CD4-positive, alpha-beta T cell (primary cell): ENCODE results near the gene STX17. TPM values are rescaled to one million over a fixed set of nuclear protein-coding genes. Genes with fewer than 3 reads are reported as not detected.
A peak's percentile ranks its signal among the peaks of the same experiment; 100 is the strongest.

Source experiments
- ATAC-seq: fragments of 200-7000 bp; cut with Tn5 transposase; one replicate; pipeline ENCODE4 v1.10.0; 2022; ENCODE audit warnings: mild to moderate bottlenecking; ENCODE audit not compliant: poor library complexity
- CTCF ChIA-PET: fragments of 350-600 bp; sonication (Branson Sonifier 250); formaldehyde crosslinking; loops from one replicate; lab custom pipeline; 2021; ENCODE audit warnings: antibody characterized with exemption, inconsistent platforms; lab: Charles Lee
- POLR2A ChIA-PET: fragments of 350-600 bp; sonication (Branson Sonifier 250); formaldehyde crosslinking; loops from one replicate; lab custom pipeline; 2021; ENCODE audit warnings: antibody characterized with exemption, inconsistent platforms; lab: Charles Lee
- DNase-seq, 14 experiments: peaks; one replicate each; pipeline ENCODE4 v3.0.0-alpha.2; 2013 to 2020; ENCODE audit warnings: mixed read lengths in 2 of 14
- H3K27ac ChIP-seq, 2 donors: one replicate each; pipeline versions ENCODE4 v1.5.1 to v1.7.0; 2013; ENCODE audit warnings: low read length in 2 of 2, low read depth in 1 of 2, mild to moderate bottlenecking in 1 of 2
- H3K27me3 ChIP-seq, 2 experiments: 1 replicate in 1 of 2; 2 replicates in 1 of 2; pipeline versions ENCODE4 v1.6.1 to v1.7.0; 2013; ENCODE audit warnings: low read length in 2 of 2, control low read depth in 1 of 2, mild to moderate bottlenecking in 1 of 2, moderate library complexity in 1 of 2; ENCODE audit not compliant: insufficient read depth in 2 of 2, control insufficient read depth in 1 of 2
- H3K36me3 ChIP-seq: one replicate; pipeline ENCODE4 v1.6.1; 2013; ENCODE audit warnings: low read length, control low read depth; ENCODE audit not compliant: insufficient read depth
- H3K4me1 ChIP-seq: one replicate; pipeline ENCODE4 v1.6.1; 2013; ENCODE audit warnings: low read length, control low read depth; ENCODE audit not compliant: insufficient read depth
- H3K4me3 ChIP-seq: one replicate; pipeline ENCODE4 v1.5.1; 2013; ENCODE audit warnings: mild to moderate bottlenecking, low read length, moderate library complexity
- H3K9me3 ChIP-seq, 2 experiments: 1 replicate in 1 of 2; 2 replicates in 1 of 2; pipeline versions ENCODE4 v1.6.1 to v1.7.0; 2013; ENCODE audit warnings: low read length in 2 of 2, mild to moderate bottlenecking in 2 of 2, control low read depth in 1 of 2, moderate library complexity in 1 of 2; ENCODE audit not compliant: control insufficient read depth in 1 of 2, insufficient read depth in 1 of 2
- H3K27ac Mint-ChIP-seq: one replicate; pipeline ENCODE4 v1.8.0; 2020; ENCODE audit warnings: mixed read lengths
- H3K27me3 Mint-ChIP-seq: one replicate; pipeline ENCODE4 v1.8.0; 2021; ENCODE audit warnings: mixed read lengths
- H3K36me3 Mint-ChIP-seq: one replicate; pipeline ENCODE4 v1.8.0; 2021; ENCODE audit warnings: low read depth, mixed read lengths
- H3K4me1 Mint-ChIP-seq: one replicate; pipeline ENCODE4 v1.8.0; 2021; ENCODE audit warnings: low read depth, mixed read lengths
- H3K4me3 Mint-ChIP-seq: one replicate; pipeline ENCODE4 v1.8.0; 2020; ENCODE audit warnings: mild to moderate bottlenecking, mixed read lengths
- H3K9me3 Mint-ChIP-seq: one replicate; pipeline ENCODE4 v1.8.0; 2020; ENCODE audit warnings: mixed read lengths
- intact Hi-C, 2 experiments: fragments of 100-400 bp; cut with DNase I in 1 of 2; cut with micrococcal nuclease in 1 of 2; formaldehyde crosslinking; loops; one replicate each; pipeline versions ENCODE4 v1.15.1 to v1.9.0; 2023 to 2025; cut with DNase I, micrococcal nuclease
- total RNA-seq, 174 experiments: library from RNA in 2 of 174; stranded (reverse) in 2 of 174; gene quantifications; one replicate each; pipeline ENCODE4 v1.2.3 and lab custom pipeline; 2021 to 2026
- TF ChIP-seq, protein P1 (sequence below): fragments of 200-600 bp; IDR thresholded peaks from one replicate; pipeline ENCODE4 v1.8.0; 2022; ENCODE audit warnings: antibody characterized with exemption, mild to moderate bottlenecking

The STX17 gene
- total RNA-seq, 2 experiments from 2014 or later, result 29.3 to 31.3 TPM

DNA sequence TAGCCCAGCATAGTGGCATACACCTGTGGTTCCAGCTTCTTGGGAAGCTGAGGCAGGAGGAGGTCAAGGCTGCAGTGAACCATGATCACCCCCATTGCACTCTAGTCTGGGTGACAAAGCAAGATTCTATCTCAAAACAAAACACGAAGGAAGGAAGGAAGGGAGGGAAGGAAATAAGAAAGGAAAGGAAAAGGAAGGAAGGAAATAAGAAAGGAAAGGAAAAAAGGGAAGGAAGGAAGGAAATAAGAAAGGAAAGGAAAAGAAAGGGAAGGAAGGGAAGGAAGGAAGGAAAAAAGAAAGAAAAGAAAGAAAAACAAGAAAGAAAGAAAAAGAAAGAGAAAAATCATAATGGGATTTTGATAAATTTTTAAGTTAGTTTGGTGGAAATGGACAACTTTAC is 3.1 kb upstream of the STX17 start:
- Mint-ChIP-seq H3K4me1 (peaks cover 24% of the 10 kb centered on the region), H3K9me3 (no peaks in the 10 kb centered on the region), H3K4me3 (no peak overlapping the region), H3K27me3 (peaks cover 2% of the 10 kb centered on the region), H3K36me3 (peaks cover 6% of the 10 kb centered on the region), H3K27ac (no peak overlapping the region)
- no peak overlapping the region for H3K4me3 ChIP-seq
- no peak overlapping the region for H3K27ac ChIP-seq
- POLR2A ChIA-PET, result no interaction called here
- no peaks in the 10 kb centered on the region for H3K9me3 ChIP-seq
- CTCF ChIA-PET, result interaction anchor here (1.3 kb wide), 1 partner anchor 79 kb away, joined by 3 read pairs; no protein-coding TSS in a partner anchor
- H3K4me1 ChIP-seq, result peaks cover 11% of the 10 kb centered on the region
- intact Hi-C loops, result loop anchor here in 1 of 2 experiments (10.0 kb wide), 1 partner anchor 1099 kb away; the partner anchor contains the start of gene GALNT12
- H3K36me3 ChIP-seq, result no peaks in the 10 kb centered on the region
- DNase-seq, result no peak
- ATAC-seq, result no peak
- H3K27me3 ChIP-seq, result no peaks in the 10 kb centered on the region
- TF ChIP-seq, protein P1, sequence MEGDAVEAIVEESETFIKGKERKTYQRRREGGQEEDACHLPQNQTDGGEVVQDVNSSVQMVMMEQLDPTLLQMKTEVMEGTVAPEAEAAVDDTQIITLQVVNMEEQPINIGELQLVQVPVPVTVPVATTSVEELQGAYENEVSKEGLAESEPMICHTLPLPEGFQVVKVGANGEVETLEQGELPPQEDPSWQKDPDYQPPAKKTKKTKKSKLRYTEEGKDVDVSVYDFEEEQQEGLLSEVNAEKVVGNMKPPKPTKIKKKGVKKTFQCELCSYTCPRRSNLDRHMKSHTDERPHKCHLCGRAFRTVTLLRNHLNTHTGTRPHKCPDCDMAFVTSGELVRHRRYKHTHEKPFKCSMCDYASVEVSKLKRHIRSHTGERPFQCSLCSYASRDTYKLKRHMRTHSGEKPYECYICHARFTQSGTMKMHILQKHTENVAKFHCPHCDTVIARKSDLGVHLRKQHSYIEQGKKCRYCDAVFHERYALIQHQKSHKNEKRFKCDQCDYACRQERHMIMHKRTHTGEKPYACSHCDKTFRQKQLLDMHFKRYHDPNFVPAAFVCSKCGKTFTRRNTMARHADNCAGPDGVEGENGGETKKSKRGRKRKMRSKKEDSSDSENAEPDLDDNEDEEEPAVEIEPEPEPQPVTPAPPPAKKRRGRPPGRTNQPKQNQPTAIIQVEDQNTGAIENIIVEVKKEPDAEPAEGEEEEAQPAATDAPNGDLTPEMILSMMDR, result no peak

DNA sequence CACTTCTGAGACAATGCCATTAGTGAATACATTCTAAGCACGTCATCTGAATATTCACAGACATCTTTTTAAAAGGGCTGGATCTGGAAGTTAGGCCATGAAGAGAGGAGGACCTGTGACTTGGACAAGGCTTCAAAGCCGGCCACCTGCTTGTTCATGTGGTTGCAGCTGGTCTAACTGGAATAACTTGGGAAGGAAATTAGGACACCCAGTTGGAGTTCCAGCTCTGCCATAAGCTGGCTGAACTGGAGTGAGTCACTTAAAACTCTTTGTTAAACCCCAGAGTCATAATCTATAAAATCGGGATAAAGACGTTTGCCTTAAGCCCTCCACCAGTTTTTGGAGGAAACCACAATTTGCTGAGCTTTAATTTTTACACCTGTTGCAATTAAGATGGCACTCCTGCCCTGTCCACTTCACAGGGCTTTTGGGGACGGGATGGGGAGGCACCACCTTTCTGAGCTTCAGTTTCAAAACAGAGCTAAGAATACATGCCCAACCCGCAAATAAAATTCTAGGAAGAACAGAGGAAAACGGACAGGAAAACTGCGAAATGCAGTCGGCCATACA is 536 bp upstream of the STX17 start:
- TF ChIP-seq, protein P1, result no peak
- Mint-ChIP-seq H3K27me3 (no peaks in the 10 kb centered on the region), H3K36me3 (peaks cover 11% of the 10 kb centered on the region), H3K4me3 (peak overlapping the region; percentile 90), H3K9me3 (no peaks in the 10 kb centered on the region), H3K27ac (peak overlapping the region; percentile 100), H3K4me1 (peaks cover 40% of the 10 kb centered on the region)
- Histone ChIP-seq H3K4me3 (peak overlapping the region; percentile 91), H3K27ac (no peak overlapping the region), H3K9me3 (no peaks in the 10 kb centered on the region), H3K4me1 (peaks cover 11% of the 10 kb centered on the region), H3K36me3 (no peaks in the 10 kb centered on the region), H3K27me3 (no peaks in the 10 kb centered on the region)
- DNase-seq, result peak in 1 of 14 experiments; percentile 12
- CTCF ChIA-PET, result interaction anchor here (0.7 to 2.1 kb wide), 6 partner anchors 12 to 86 kb away, joined by 4 to 7 read pairs (median 6); partner anchors contain the start of gene NR4A3
- no peak for ATAC-seq
- POLR2A ChIA-PET, result interaction anchor here (1.2 to 3.5 kb wide), 6 partner anchors 9 to 181 kb away, joined by 3 to 49 read pairs (median 6); partner anchors contain the start of gene NR4A3
- intact Hi-C loops, result loop anchor here (1.0 to 10.0 kb wide), 8 partner anchors 85 to 1491 kb away; partner anchors contain the start of genes ERP44 (in 2 of the 2), INVS (in 2 of the 2), ALG2 (in 1 of the 2) and GALNT12 (in 1 of the 2)

DNA sequence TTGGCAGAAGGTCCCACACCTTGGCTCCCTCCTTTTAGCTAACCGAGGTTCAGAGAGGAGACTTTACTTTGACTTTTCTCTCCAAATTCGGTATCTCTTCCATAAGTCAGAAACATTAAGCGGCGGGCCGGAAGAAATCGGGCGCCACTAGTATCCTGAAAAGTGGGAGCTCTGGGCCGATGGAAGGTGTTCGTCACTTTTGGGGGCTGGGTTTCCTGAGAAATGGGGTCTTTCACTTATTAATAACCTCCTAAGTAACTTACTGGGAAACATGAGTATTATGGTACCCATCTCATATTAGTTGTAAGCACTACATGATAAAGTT is 716 bp downstream of the STX17 start:
- Mint-ChIP-seq H3K36me3 (peaks cover 22% of the 10 kb centered on the region), H3K4me1 (peaks cover 48% of the 10 kb centered on the region), H3K9me3 (no peaks in the 10 kb centered on the region), H3K27me3 (no peaks in the 10 kb centered on the region), H3K27ac (peak overlapping the region; percentile 100), H3K4me3 (peak overlapping the region; percentile 100)
- H3K36me3 ChIP-seq, result no peaks in the 10 kb centered on the region
- H3K4me1 ChIP-seq, result peaks cover 11% of the 10 kb centered on the region
- H3K9me3 ChIP-seq, result no peaks in the 10 kb centered on the region
- ATAC-seq, result no peak
- CTCF ChIA-PET, result interaction anchor here (2.0 to 2.1 kb wide), 3 partner anchors 51 to 87 kb away, joined by 4 to 6 read pairs (median 6); partner anchors contain the start of gene NR4A3
- no peak for DNase-seq
- POLR2A ChIA-PET, result interaction anchor here (0.6 to 3.5 kb wide), 15 partner anchors 8 to 1491 kb away, joined by 3 to 49 read pairs (median 4); partner anchors contain the start of genes ERP44, INVS, MRPL50 and NR4A3
- peak overlapping the region; percentile 98 for H3K27ac ChIP-seq
- TF ChIP-seq, protein P1, result no peak
- H3K27me3 ChIP-seq, result no peaks in the 10 kb centered on the region
- intact Hi-C loops, result loop anchor here (2.0 to 10.0 kb wide), 7 partner anchors 88 to 1490 kb away; partner anchors contain the start of genes ERP44 (in 2 of the 2), INVS (in 2 of the 2), ALG2 (in 1 of the 2) and GALNT12 (in 1 of the 2)
- H3K4me3 ChIP-seq, result peak overlapping the region; percentile 91
